Activated CD4-positive, CD25-positive, alpha-beta regulatory T cell treated with anti-CD3 and anti-CD28 coated beads, Interleukin-2, amount 50 U/mL, for 16 hours (primary cell): Measurements from ENCODE around the gene STX2.
"Not testable (repeated sequence)": the region's sequence is repeated elsewhere in the genome, so short reads cannot be mapped to it uniquely, and the experiment has no call there.

ENCODE experiments used
- DNase-seq: peaks from one replicate; pipeline ENCODE4 v3.0.0-alpha.2; 2020; ENCODE audit warnings: low read depth, low spot score

The STX2 gene

DNA sequence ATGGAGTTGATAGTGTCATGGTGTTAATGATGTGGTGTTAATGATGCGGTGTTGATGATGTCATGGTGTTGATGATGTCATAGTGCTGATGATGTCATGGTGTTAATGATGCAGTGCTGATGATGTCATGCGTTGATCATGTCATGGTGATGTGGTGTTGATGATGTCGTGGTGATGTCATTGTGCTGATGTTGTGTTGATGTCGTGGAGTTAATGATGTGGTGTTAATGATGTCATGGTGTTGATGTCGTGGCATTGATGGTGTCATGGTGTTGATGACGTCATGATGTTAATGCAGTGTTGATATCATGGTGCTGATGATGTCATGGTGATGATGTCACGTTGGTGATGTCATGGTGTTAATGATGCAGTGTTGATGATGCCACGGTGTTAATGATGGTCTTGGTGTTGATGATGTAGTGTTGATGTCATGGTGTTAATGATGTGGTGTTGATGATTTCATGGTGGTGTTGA, 73.8 kb downstream of the STX2 start:
- no peak for DNase-seq

GRCh38 chr12:130764475-130765185, 74.4 kb downstream of the STX2 start:
- no peak for DNase-seq

DNA sequence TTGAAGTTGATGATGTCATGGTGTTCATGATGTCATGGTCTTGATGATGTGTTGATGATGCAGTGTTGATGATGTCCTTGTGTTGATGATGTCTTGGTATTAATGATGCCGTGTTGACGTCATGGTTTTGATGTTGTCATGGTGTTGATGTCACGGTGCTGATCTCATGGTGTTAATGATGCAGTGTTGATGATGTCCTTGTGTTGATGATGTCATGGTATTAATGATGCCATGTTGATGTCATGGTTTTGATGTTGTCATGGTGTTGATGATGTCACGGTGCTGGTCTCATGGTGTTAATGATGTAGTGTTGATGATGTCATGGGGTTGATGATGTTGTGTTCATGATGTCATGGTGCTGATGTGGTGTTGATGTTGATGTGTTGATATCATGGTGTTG, 75.0 kb downstream of the STX2 start:
- DNase-seq: no peak

DNA sequence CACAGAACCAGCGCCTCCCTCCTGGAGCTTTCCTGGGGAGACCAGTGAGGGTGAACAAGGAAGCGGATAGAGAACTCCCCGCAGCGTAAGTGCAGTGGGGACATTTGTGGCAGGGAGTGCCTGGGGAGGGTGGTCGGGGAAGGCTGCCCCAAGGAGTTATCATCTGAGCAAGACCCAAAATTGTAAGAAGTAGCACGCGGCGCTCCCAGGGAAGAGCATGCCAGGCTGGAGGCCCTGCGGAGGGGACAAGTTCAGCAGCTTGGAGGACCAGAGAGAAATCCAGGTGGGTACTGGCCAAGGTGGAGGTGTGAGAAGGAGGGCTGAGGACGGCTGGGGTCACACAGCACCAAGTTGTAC, 76.8 kb downstream of the STX2 start:
- DNase-seq: no peak

DNA sequence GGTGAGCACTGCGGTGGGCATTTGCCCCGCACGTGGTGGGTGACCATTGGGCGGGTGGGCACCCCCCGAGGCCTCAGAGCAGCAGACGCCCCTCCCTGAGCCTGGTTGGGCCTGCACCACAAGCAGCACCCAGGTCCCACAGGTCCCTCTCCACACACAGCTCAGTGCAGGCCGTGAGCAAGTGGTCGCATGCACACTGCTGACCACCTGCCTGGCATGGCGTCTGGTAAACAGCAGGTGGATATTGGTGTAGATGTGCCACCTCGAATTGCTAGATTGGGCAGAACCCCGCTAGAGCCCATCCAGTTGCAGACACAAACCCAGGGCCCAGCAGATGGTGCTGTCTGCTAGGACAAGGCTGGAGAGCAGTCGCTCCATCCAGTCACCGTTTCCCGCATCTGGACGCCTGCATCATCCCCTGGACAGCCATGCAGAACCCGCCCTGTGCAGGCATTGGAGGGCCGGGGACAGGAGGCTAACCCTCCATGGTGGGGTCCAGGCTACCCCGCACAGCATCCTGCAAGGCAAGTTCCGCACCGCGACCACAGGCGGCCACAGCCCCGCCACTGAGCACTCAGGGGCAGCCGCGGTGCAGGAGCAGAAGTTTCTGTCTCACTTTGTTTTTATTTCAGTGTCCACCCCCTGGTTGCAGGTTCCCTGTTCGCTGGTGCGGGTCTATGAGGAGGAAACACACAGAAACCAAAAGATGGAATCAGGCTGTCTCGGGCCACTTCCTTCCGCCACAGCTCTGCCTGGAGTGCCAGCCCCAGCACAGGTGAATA, 77.3 kb downstream of the STX2 start:
- peak; percentile 18 for DNase-seq

- no peak for DNase-seq
These were observed 84.7 kb downstream of the STX2 start for GRCh38 chr12:130754234-130754901.

- no peak for DNase-seq
These were observed 86.3 kb downstream of the STX2 start for GRCh38 chr12:130752692-130753230.

DNA sequence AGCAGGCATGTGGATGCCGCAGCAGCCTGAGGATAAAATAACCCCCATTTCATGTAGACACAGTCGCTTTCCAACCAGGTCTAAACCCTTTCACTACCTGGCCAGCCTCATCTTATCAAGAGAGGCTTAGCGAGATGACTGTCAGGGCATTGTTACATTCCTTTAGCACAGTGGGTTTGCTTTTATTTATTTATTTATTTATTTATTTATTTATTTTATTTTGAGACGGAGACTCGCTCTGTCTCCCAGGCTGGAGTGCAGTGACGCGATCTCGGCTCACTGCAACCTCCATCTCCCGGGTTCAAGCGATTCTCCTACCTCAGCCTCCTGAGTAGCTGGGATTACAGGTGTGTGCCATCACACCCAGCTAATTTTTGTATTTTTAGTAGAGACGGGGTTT, 87.0 kb downstream of the STX2 start:
- not testable (repeated sequence) for DNase-seq

DNA sequence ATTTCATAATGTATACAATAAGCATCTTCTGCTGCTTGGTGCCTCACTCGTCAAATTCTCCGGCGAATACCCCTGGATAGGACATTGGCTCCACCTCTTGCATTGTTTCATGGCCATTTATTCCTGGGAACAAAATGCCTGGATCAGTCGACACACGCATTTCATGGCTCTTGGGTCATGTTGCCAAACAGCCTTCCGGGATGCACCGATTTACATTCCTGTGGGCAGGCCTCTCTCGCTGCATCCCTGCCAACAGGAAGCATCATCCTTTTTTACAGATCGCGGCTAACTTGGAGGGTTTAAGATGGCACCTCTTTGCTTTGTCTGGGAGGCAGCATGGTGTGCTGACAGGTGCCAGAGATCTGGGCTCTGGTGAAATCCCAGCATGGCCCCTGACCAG, 90.3 kb downstream of the STX2 start:
- no peak for DNase-seq

GRCh38 chr12:130747867-130748740, 90.9 kb downstream of the STX2 start:
- DNase-seq: peak; percentile 37

GRCh38 chr12:130746546-130746945, 92.5 kb downstream of the STX2 start:
- no peak for DNase-seq

DNA sequence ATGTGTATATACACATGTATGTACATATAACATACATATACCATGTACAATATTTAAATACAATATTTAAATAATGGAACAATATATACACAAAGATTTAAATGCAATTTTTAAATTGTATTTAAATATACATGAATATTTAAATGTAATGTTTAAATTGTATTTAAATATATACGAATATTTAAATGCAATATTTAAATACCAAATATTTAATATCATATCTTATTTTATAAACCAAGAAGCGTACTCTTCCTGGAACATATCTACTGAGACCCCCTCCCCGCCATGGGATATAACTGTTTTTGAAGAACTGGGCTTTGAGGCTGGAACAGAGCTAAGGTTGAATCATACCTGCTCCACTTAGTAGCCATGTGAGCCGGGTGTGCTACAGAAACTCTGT, 93.1 kb downstream of the STX2 start:
- no peak for DNase-seq

DNA sequence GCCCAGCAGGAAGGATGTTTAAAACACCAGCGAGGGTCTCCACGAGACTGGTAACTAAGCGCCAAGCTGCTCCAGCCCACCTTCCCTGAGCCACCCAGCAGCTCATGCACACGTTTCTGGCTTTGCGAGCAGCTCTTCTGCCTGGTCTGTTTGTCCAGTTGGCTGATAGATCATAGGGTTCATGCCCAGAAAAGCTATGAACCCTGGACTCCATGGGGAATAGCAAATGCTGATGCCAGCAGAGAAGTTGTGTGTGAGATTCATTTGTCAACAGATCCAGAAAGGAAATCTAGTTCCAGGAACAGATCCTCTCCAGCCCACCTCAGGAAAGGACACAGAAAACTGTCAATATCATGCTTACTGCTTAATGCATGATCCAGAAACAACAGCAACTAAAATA, 94.8 kb downstream of the STX2 start:
- no peak for DNase-seq

- DNase-seq: no peak
These were observed 95.4 kb downstream of the STX2 start for GRCh38 chr12:130743606-130744005.

DNA sequence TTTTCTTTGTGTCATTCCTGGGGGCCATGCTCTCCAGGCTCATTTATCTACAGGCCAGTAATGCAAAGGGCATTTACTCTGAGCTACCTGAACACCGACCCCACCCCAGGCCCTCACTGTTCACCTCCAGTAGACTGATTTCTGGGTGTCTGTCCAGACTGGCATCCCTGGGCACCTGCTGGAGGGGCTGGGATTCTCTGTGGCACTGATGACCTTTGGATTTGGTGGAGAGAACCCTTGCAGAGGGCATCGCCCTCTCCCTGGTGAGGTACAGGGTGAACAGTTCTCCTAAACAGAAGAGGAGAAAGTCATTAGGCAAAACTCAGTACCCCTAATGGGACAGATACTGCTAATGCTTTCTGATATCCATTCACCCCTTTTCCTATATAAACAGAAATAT, 95.9 kb downstream of the STX2 start:
- DNase-seq: no peak

DNA sequence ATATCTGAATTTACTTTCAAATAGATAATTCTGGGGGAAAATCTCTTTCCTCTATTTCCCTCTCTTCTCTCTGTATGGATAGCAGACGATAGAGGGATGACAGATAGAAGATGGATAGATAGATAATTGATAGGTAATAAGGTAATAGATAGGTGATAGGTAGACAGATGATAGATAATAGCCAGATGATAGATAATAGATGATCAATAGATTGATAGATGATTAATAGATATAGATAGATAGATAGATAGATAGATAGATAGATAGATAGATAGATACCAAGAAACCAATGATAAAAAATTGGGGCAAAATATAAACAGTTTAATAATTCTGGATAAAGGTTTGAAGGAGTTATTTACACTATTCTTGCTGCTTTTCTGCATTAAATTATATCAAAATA, 96.3 kb downstream of the STX2 start:
- no peak for DNase-seq

- no peak for DNase-seq
These were observed 96.9 kb downstream of the STX2 start for GRCh38 chr12:130742112-130742511.
